Adrenal gland (tissue), 12 donors: ENCODE results near the gene KIAA1328. TPM values are rescaled to one million over a fixed set of nuclear protein-coding genes. Genes with fewer than 3 reads are reported as not detected.

Experiments
- DNase-seq, 7 donors: peaks; one replicate each; pipeline ENCODE4 v3.0.0-alpha.2; 2019 to 2020
- H3K27ac ChIP-seq, 5 donors: fragments of 200-600 bp; sonication (generic) in 4 of 5; 1 replicate in 3 of 5; 2 replicates in 2 of 5; pipeline versions ENCODE4 v1.5.1 to v1.8.0; 2016 to 2020; ENCODE audit warnings: mild to moderate bottlenecking in 1 of 5
- H3K27me3 ChIP-seq: fragments of 200-600 bp; 2 replicates; pipeline ENCODE4 v1.8.0; 2021
- H3K36me3 ChIP-seq, 2 donors: fragments of 200-600 bp; replicated peaks in 1 of 2; 1 replicate in 1 of 2; 2 replicates in 1 of 2; pipeline versions ENCODE4 v1.5.1 to v1.8.0; 2018 to 2022
- H3K4me1 ChIP-seq, 2 donors: fragments of 200-600 bp; replicated peaks in 1 of 2; 1 replicate in 1 of 2; 2 replicates in 1 of 2; pipeline versions ENCODE4 v1.5.1 to v1.8.0; 2018 to 2021
- H3K4me3 ChIP-seq, 4 donors: fragments of 200-600 bp; sonication (generic) in 3 of 4; one replicate each; pipeline ENCODE4 v1.5.1; 2016 to 2018
- H3K9me3 ChIP-seq, 3 donors: fragments of 200-600 bp; sonication (generic) in 1 of 3; replicated peaks in 1 of 3; 1 replicate in 2 of 3; 2 replicates in 1 of 3; pipeline versions ENCODE4 v1.5.1 to v1.8.0; 2016 to 2021
- CTCF ChIP-seq, 6 experiments: fragments of 450-650 bp in 4 of 6; fragments of 200-600 bp in 2 of 6; sonication (generic) in 1 of 6; IDR thresholded peaks; 1 replicate in 5 of 6; 2 replicates in 1 of 6; pipeline versions ENCODE4 v1.5.1 to v1.8.0; 2016 to 2021; ENCODE audit warnings: antibody characterized with exemption in 6 of 6, mild to moderate bottlenecking in 2 of 6, moderate library complexity in 1 of 6
- POLR2A ChIP-seq, 2 donors: fragments of 450-650 bp; IDR thresholded peaks; one replicate each; pipeline ENCODE4 v1.6.1; 2017; ENCODE audit warnings: antibody characterized with exemption in 2 of 2, mild to moderate bottlenecking in 2 of 2, moderate library complexity in 1 of 2
- WGBS, 4 donors: extraction: QIAGEN DNeasy Blood & Tissue Kit in 2 of 4; methylation state at CpG; one replicate each; pipeline versions ENCODE4 v1.1.5 to v1.1.7; 2013 to 2017; 5-methylcytosine and 5-hydroxymethylcytosine counted together
- intact Hi-C, 2 donors: fragments of 100-400 bp; cut with DNase I; formaldehyde crosslinking; loops; one replicate each; pipeline versions ENCODE4 v1.14.1 to v1.15.0; 2022 to 2023
- polyA plus RNA-seq, 3 donors: library from polyadenylated mRNA; stranded (reverse); fragments of 200-250 nt in 2 of 3; fragments of 350-450 nt in 1 of 3; fragmentation: Illumina TruSeq in 1 of 3; extraction: RNeasy Lipid Tissue Mini Kit (QIAGEN cat#74804) in 1 of 3; gene quantifications; one replicate each; pipeline ENCODE4 v1.2.3, GENCODE V29; 2013 to 2014
- total RNA-seq, 9 donors: library from RNA; depleted of rRNA in 4 of 9; stranded (reverse); fragments of >200 nt in 4 of 9; fragments of 120-200 nt in 1 of 9; fragmentation: NEBNext Ultra II Directional in 1 of 9; extraction: Animal tissue kit (Norgen Biotek cat#: 25700) in 1 of 9; gene quantifications; one replicate each; pipeline versions ENCODE4 v1.1.0 to v1.2.4, GENCODE V29; 2013 to 2023
- donor health status: healthy with polysubstance abuse.
- donor health status: Bipolar disorder and iron deficiency.
- donor health status: DM: yes; HTN: yes; CAD: no.
- donor health status: DM: no; HTN: no; CAD: no.
- donor health status: DM: no; HTN: no; CAD: no.
- donor health status: DM: yes; HTN: yes; CAD: no.

Gene KIAA1328
- total and polyA plus RNA-seq, 12 donors: 2.5 to 20.5 (median 7.2) TPM

- TF ChIP-seq POLR2A (IDR thresholded peaks at IDR 0.05) (no peak), CTCF (IDR thresholded peaks at IDR 0.05) (no peak)
- Histone ChIP-seq H3K36me3 (peaks cover 0 to 17% of the 10 kb centered on the region in 2 donors), H3K27ac (no peak overlapping the region), H3K4me3 (no peak overlapping the region), H3K27me3 (no peaks in the 10 kb centered on the region), H3K9me3 (no peaks in the 10 kb centered on the region), H3K4me1 (no peaks in the 10 kb centered on the region)
- DNase-seq: no peak
- 97 to 100% (median 97%) methylated on average over 5 of the region's 5 CpGs for WGBS, 4 donors
- intact Hi-C loops: no loop called here
Measured at GRCh38 chr18:36783792-36784191, 45.1 kb upstream of the KIAA1328 start.

- Histone ChIP-seq H3K9me3 (no peaks in the 10 kb centered on the region), H3K4me3 (no peak overlapping the region), H3K36me3 (no peaks in the 10 kb centered on the region), H3K27me3 (no peaks in the 10 kb centered on the region), H3K27ac (no peak overlapping the region), H3K4me1 (no peaks in the 10 kb centered on the region)
- WGBS, 4 donors: 67 to 85% (median 76%) methylated on average over 4 of the region's 4 CpGs
- no peak for TF ChIP-seq CTCF (IDR thresholded peaks at IDR 0.05)
- no peak for TF ChIP-seq POLR2A (IDR thresholded peaks at IDR 0.05)
- DNase-seq: peak in 5 of 7 donors; percentile 25 to 43 (median 39)
- intact Hi-C loops: no loop called here
Measured at GRCh38 chr18:36786686-36787085, 42.2 kb upstream of the KIAA1328 start.

GRCh38 chr18:36792634-36793283 lies 36.2 kb upstream of the KIAA1328 start:
- Histone ChIP-seq H3K4me3 (no peak overlapping the region), H3K36me3 (peaks cover 0 to 22% of the 10 kb centered on the region in 2 donors), H3K27me3 (no peaks in the 10 kb centered on the region), H3K4me1 (no peaks in the 10 kb centered on the region), H3K27ac (no peak overlapping the region), H3K9me3 (no peaks in the 10 kb centered on the region)
- DNase-seq: no peak
- intact Hi-C loops: no loop called here
- WGBS, 4 donors: 95 to 99% (median 97%) methylated on average over 4 of the region's 4 CpGs
- TF ChIP-seq POLR2A (IDR thresholded peaks at IDR 0.05): no peak
- TF ChIP-seq CTCF (IDR thresholded peaks at IDR 0.05): no peak

GRCh38 chr18:36798738-36799473 lies 30.0 kb upstream of the KIAA1328 start:
- no peak overlapping the region for H3K4me3 ChIP-seq
- no peaks in the 10 kb centered on the region for H3K27me3 ChIP-seq
- no peaks in the 10 kb centered on the region for H3K9me3 ChIP-seq
- H3K36me3 ChIP-seq: peaks cover 0 to 33% of the 10 kb centered on the region in 2 donors
- TF ChIP-seq CTCF (IDR thresholded peaks at IDR 0.05): no peak
- no peak for TF ChIP-seq POLR2A (IDR thresholded peaks at IDR 0.05)
- no peaks in the 10 kb centered on the region for H3K4me1 ChIP-seq
- 88 to 94% (median 92%) methylated on average over 3 of the region's 3 CpGs for WGBS, 4 donors
- no peak for DNase-seq
- H3K27ac ChIP-seq: no peak overlapping the region
- intact Hi-C loops: no loop called here
